HepG2 (cell line): ENCODE measurements around the gene FAM131C. TPM values are rescaled to one million over a fixed set of nuclear protein-coding genes. Genes with fewer than 3 reads are reported as not detected.

Experiments used
- BRCA1 ChIP-seq: sonication (generic); formaldehyde crosslinking; IDR thresholded peaks from 2 replicates; pipeline ENCODE4 v1.4.0; 2020; ENCODE audit warnings: missing genetic modification reagents
- CHD2 ChIP-seq: IDR thresholded peaks from 2 replicates; pipeline ENCODE4 v1.6.1; 2011; ENCODE audit warnings: low read depth, low read length, improper control_type of control experiment
- FIP1L1 ChIP-seq: fragments of 200-400 bp; formaldehyde crosslinking; IDR thresholded peaks from 2 replicates; pipeline ENCODE4 v1.6.1; 2018; ENCODE audit warnings: low read depth, mild to moderate bottlenecking, low read length, moderate library complexity, borderline replicate concordance; ENCODE audit not compliant: insufficient read depth
- GTF2F1 ChIP-seq: fragments of 150-350 bp; IDR thresholded peaks from 2 replicates; pipeline ENCODE4 v1.6.1; 2014; ENCODE audit warnings: low read length
- HIC2 ChIP-seq: sonication (generic); formaldehyde crosslinking; IDR thresholded peaks from 2 replicates; pipeline ENCODE4 v1.9.0; 2022; ENCODE audit warnings: low read depth, missing genetic modification reagents
- HOXA3 ChIP-seq: sonication (generic); formaldehyde crosslinking; IDR thresholded peaks from 2 replicates; pipeline ENCODE4 v1.5.0; 2020; ENCODE audit warnings: missing genetic modification reagents
- NFAT5 ChIP-seq: sonication (generic); formaldehyde crosslinking; IDR thresholded peaks from 2 replicates; pipeline ENCODE4 v1.4.0; 2020; ENCODE audit warnings: missing genetic modification reagents
- NFIB ChIP-seq: sonication (generic); formaldehyde crosslinking; IDR thresholded peaks from 2 replicates; pipeline ENCODE4 v1.9.0; 2021; ENCODE audit warnings: missing genetic modification reagents, mild to moderate bottlenecking, borderline replicate concordance
- TBP ChIP-seq: sonication (generic); formaldehyde crosslinking; IDR thresholded peaks from 2 replicates; pipeline ENCODE4 v1.5.0; 2020; ENCODE audit warnings: missing genetic modification reagents
- THRA ChIP-seq: sonication (generic); formaldehyde crosslinking; IDR thresholded peaks from 2 replicates; pipeline ENCODE4 v1.4.0; 2020; ENCODE audit warnings: missing genetic modification reagents, borderline replicate concordance
- ZFX ChIP-seq: sonication (generic); formaldehyde crosslinking; IDR thresholded peaks from 2 replicates; pipeline ENCODE4 v1.4.0; 2020; ENCODE audit warnings: mild to moderate bottlenecking, low read depth, missing genetic modification reagents, moderate library complexity
- ZKSCAN8 ChIP-seq: IDR thresholded peaks from 2 replicates; pipeline ENCODE4 v1.6.1; 2016; ENCODE audit warnings: borderline replicate concordance, missing genetic modification reagents, missing compliant biosample characterization
- ZNF652 ChIP-seq: IDR thresholded peaks from 2 replicates; pipeline ENCODE4 v1.6.1; 2016; ENCODE audit warnings: low read depth, borderline replicate concordance
- ZNF749 ChIP-seq: sonication (generic); formaldehyde crosslinking; IDR thresholded peaks from 2 replicates; pipeline ENCODE4 v1.8.0; 2022; ENCODE audit warnings: mild to moderate bottlenecking, missing genetic modification reagents, moderate library complexity, borderline replicate concordance
- ZNF770 ChIP-seq: sonication (generic); formaldehyde crosslinking; IDR thresholded peaks from 2 replicates; pipeline ENCODE4 v1.5.0; 2020; ENCODE audit warnings: mild to moderate bottlenecking, missing genetic modification reagents
- polyA plus RNA-seq, 8 experiments: library from polyadenylated mRNA; depleted of rRNA in 3 of 8; stranded (reverse) in 7 of 8; unstranded in 1 of 8; fragments of >200 nt; fragmentation: Illumina TruSeq in 4 of 8; extraction: Trizol in 4 of 8; gene quantifications; 2 replicates each; pipeline versions ENCODE4 v1.2.1 to v1.2.3, GENCODE V29; 2011 to 2016; ENCODE audit warnings: low read depth in 4 of 8, missing spikeins in 1 of 8, mixed read lengths in 1 of 8; ENCODE audit not compliant: insufficient read depth in 1 of 8
- total RNA-seq, 5 experiments: library from RNA; depleted of rRNA; stranded (reverse); fragments of >200 nt; fragmentation: Illumina TruSeq; extraction: Trizol; gene quantifications; 2 replicates each; pipeline ENCODE4 v1.2.3, GENCODE V29; 2016; ENCODE audit warnings: low read depth in 1 of 5
- TF ChIP-seq, protein P1 (sequence below): sonication (generic); formaldehyde crosslinking; IDR thresholded peaks from 2 replicates; pipeline ENCODE4 v1.8.0; 2022; ENCODE audit warnings: mild to moderate bottlenecking, missing genetic modification reagents; ENCODE audit not compliant: insufficient replicate concordance
- TF ChIP-seq, protein P2 (sequence below): sonication (generic); formaldehyde crosslinking; IDR thresholded peaks from 2 replicates; pipeline ENCODE4 v1.8.1; 2023; ENCODE audit warnings: missing genetic modification reagents, mild to moderate bottlenecking, borderline replicate concordance

The FAM131C gene
- total and polyA plus RNA-seq, 2 of the 13 experiments (the other 11 are each of a cell fraction or from before 2014, with no cell fraction given): 0.07 TPM; not detected in 1

- TF ChIP-seq, protein P1, sequence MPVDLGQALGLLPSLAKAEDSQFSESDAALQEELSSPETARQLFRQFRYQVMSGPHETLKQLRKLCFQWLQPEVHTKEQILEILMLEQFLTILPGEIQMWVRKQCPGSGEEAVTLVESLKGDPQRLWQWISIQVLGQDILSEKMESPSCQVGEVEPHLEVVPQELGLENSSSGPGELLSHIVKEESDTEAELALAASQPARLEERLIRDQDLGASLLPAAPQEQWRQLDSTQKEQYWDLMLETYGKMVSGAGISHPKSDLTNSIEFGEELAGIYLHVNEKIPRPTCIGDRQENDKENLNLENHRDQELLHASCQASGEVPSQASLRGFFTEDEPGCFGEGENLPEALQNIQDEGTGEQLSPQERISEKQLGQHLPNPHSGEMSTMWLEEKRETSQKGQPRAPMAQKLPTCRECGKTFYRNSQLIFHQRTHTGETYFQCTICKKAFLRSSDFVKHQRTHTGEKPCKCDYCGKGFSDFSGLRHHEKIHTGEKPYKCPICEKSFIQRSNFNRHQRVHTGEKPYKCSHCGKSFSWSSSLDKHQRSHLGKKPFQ (CRISPR knock-in tag): no peak
- TF ChIP-seq NFIB (CRISPR knock-in tag) (no peak), GTF2F1 (no peak), ZFX (peak; percentile 43), HIC2 (CRISPR knock-in tag) (no peak), ZNF652 (no peak), ZNF749 (no peak), BRCA1 (no peak), THRA (CRISPR knock-in tag) (0 out of 2 replicates have a peak, but pooled peaks have one; percentile 38), CHD2 (no peak), ZNF770 (CRISPR knock-in tag) (no peak), HOXA3 (no peak), ZKSCAN8 (CRISPR knock-in tag) (0 out of 2 replicates have a peak, but pooled peaks have one; percentile 28), TBP (no peak), NFAT5 (CRISPR knock-in tag) (no peak), FIP1L1 (no peak)
- TF ChIP-seq, protein P2, sequence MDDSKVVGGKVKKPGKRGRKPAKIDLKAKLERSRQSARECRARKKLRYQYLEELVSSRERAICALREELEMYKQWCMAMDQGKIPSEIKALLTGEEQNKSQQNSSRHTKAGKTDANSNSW (CRISPR knock-in tag): no peak
Measured at GRCh38 chr1:16009030-16009460, 64.4 kb downstream of the FAM131C start (continued).
